Endometrial microvascular endothelial cells (primary cell): ENCODE data around the gene FOXM1. TPM values are rescaled to one million over a fixed set of nuclear protein-coding genes. Genes with fewer than 3 reads are reported as not detected.

Experiments used
- in situ Hi-C: cut with HindIII; loops from 2 replicates; pipeline ENCODE4 v1.10.0; 2017; ENCODE audit warnings: low sequenced_read_pairs, low pct_unique_long_range_greater_than_20kb; ENCODE audit errors: inconsistent ontology term
- total RNA-seq: library from RNA; depleted of rRNA; stranded (reverse); fragments of >200 nt; gene quantifications from one replicate; pipeline ENCODE4 v1.2.3, GENCODE V29; 2015; ENCODE audit errors: inconsistent ontology term

FOXM1 gene
- total RNA-seq, 1 donor from 2014 or later: 57.3 TPM

- in situ Hi-C loops: no loop called here
Observed at GRCh38 chr12:2813214-2814185, 63.5 kb downstream of the FOXM1 start.

GRCh38 chr12:2812290-2813213 is 64.4 kb downstream of the FOXM1 start, which contains the start of gene ITFG2:
Gene ITFG2, plus strand, starts transcription at chr12:2812668. Its CDS starts 93 bp downstream, at chr12:2812761.
- in situ Hi-C loops: no loop called here

DNA sequence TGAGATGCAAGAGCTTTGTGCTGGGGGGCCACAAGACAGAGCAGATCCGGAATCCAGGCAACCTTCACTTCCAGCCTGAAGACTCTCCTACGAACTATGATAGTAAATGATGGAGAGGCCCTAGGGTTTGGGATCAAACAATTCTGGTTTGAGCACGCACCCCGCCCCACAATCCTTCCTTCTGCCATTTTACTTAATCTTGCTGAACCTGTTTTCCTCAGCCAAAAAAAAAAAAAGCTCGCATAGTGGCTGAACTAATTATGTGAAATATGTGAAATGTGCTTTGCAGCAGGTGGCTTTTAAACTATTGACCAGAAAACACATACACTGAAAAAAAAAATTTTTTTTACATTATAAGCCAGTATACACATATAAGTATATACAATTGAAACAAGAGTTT is 65.2 kb downstream of the FOXM1 start:
- in situ Hi-C loops: no loop called here

Other genes starting within 250 kb of the FOXM1 start
- gene FKBP4, start 82.2 kb downstream of the FOXM1 start, total RNA-seq: 60.8 TPM
- gene ITFG2, start 64.5 kb downstream of the FOXM1 start, total RNA-seq: 34.1 TPM
- not detected for gene NRIP2, start 42.1 kb downstream of the FOXM1 start, total RNA-seq
- not detected for gene TEX52, start 20.1 kb downstream of the FOXM1 start, total RNA-seq
- 52.6 TPM for gene RHNO1, start within 50 bp of the FOXM1 start, total RNA-seq
- 16.1 TPM for gene TULP3, start 13.7 kb upstream of the FOXM1 start, total RNA-seq
- gene TEAD4, start 82.2 kb upstream of the FOXM1 start, total RNA-seq: 78.1 TPM
- gene TSPAN9, start 200.2 kb upstream of the FOXM1 start, total RNA-seq: 15.9 TPM